ENCODE measurements around the gene CCDC146.
"Not testable (repeated sequence)": the region's sequence is repeated elsewhere in the genome, so short reads cannot be mapped to it uniquely, and the experiment has no call there.

CCDC146 gene

DNA sequence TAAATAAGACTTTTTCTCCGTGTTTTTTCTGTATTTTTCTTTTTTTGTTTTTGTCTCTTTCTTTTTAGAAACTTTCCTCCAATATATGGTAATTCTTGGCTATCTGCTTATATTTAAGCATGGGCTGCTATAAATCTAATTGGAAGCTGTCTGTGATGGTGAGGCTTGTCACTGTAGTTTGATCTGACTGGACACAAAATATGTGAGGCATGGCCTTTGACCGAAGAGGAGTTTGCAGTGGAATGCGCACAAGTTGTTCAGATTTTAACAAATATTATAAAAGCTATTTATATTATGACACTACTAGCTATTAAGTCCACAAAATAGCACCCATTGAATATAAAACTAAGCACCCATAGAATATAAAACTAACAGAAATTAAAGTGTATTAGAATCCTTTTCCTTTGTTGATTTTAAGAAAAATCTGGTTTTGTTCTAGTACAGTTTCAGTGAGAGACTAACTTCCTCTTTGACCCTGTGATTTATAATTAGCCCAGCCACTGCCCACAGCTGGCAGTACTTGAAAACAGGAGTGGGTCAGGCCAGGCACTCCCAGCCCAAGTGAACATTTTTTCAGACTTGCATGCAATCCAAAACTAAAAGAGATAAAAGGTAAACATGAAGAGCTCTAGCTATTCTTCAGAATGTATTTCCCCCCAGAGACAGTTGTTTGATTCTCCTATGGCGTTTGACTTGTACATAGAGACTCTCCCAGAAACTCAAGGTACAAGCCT lies 147.1 kb downstream of the CCDC146 start:
- no peak for DNase-seq (ENCODE audit: low read depth)
- H3K4me3 ChIP-seq (ENCODE audit: low read length), result no peak overlapping the region
- TF ChIP-seq, protein P1, sequence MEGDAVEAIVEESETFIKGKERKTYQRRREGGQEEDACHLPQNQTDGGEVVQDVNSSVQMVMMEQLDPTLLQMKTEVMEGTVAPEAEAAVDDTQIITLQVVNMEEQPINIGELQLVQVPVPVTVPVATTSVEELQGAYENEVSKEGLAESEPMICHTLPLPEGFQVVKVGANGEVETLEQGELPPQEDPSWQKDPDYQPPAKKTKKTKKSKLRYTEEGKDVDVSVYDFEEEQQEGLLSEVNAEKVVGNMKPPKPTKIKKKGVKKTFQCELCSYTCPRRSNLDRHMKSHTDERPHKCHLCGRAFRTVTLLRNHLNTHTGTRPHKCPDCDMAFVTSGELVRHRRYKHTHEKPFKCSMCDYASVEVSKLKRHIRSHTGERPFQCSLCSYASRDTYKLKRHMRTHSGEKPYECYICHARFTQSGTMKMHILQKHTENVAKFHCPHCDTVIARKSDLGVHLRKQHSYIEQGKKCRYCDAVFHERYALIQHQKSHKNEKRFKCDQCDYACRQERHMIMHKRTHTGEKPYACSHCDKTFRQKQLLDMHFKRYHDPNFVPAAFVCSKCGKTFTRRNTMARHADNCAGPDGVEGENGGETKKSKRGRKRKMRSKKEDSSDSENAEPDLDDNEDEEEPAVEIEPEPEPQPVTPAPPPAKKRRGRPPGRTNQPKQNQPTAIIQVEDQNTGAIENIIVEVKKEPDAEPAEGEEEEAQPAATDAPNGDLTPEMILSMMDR (IDR thresholded peaks at IDR 0.05; ENCODE audit: insufficient read depth, low read depth, low read length, missing control alignments), result no peak

DNA sequence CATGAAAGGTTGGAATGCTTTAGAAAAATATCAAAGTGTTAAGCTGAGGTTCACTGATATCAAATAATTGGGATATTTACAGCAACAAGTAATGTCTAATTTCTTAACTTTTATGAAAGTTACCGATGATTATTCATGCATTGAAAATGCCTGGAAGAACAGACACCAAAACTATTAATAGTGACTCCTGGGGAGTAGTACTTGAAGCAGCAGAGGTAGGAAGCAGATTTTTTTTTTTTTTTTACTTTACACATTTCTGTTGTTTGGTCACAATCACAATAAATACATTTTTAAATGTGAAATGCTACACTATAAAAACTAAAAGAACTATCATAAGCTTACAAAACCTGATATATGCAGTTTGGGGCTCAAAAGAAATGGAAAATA lies 147.7 kb downstream of the CCDC146 start:
- DNase-seq (ENCODE audit: low read depth), result no peak
- TF ChIP-seq, protein P1 (IDR thresholded peaks at IDR 0.05; ENCODE audit: insufficient read depth, low read depth, low read length, missing control alignments), result no peak

DNA sequence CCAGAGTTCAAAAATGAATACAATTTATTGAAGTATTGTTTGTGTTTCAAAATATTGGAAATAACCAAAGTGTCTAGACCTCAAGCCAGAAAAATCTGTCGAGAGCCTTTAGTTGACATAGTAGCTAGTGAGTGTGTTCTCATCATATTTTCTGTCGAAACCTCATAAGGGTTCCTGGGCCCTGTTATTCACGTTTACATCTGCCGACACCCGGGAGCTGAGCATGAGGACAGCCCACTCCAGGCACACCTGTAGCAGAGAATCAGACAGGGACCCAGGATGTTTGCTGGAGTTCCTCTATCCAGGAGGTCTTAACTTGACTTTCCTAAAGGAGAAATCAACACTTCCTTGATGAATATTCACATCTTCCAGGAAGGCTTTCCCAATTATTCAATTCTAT lies 149.4 kb downstream of the CCDC146 start:
- no peak for DNase-seq (ENCODE audit: low read depth)
- no peak overlapping the region for H3K4me3 ChIP-seq (ENCODE audit: low read length)
- TF ChIP-seq, protein P1 (IDR thresholded peaks at IDR 0.05; ENCODE audit: insufficient read depth, low read depth, low read length, missing control alignments), result no peak

More for the DNA sequence above, 147.7 kb downstream of the CCDC146 start:
- H3K4me3 ChIP-seq (ENCODE audit: low read length), result no peak overlapping the region

DNA sequence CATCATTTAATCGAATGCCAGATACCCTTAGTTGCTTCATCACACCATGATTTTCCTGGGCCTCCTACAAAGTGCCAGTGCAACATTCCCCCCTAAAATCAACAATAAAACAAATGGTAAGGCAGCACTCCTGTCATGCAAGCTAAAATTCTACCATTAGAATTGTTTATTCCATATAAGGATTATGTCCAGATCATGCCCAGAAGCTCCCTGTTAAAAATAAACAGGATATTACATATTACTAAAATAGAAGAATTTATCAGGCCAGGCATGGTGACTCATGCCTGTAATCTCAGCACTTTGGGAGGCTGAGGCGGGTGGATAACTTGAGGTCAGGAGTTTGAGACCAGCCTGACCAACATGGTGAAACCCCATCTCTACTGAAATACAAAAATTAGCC lies 153.2 kb downstream of the CCDC146 start:
- DNase-seq (ENCODE audit: low read depth); H3K4me3 ChIP-seq (ENCODE audit: low read length): not testable (repeated sequence)

DNA sequence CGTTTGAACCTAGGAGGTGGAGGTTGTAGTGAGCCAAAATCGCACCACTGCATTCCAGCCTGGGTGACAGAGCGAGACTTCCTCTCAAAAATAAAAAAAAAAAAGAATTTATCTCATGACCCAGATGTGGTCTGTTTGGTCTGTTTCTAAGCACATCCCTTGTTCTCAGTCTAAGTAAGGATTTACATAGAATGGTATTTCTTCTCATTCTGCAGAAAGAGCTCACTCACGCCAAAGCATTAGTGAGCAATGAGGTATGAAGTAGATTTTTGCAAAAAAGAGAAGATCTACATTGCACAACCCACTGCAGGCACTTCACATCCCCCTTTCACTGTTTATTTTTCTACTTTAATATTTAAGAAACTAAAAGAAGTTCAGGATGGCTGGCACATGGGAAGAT lies 153.7 kb downstream of the CCDC146 start:
- H3K4me3 ChIP-seq (ENCODE audit: low read length), result no peak overlapping the region
- TF ChIP-seq, protein P1 (IDR thresholded peaks at IDR 0.05; ENCODE audit: insufficient read depth, low read depth, low read length, missing control alignments), result no peak
- no peak for DNase-seq (ENCODE audit: low read depth)

DNA sequence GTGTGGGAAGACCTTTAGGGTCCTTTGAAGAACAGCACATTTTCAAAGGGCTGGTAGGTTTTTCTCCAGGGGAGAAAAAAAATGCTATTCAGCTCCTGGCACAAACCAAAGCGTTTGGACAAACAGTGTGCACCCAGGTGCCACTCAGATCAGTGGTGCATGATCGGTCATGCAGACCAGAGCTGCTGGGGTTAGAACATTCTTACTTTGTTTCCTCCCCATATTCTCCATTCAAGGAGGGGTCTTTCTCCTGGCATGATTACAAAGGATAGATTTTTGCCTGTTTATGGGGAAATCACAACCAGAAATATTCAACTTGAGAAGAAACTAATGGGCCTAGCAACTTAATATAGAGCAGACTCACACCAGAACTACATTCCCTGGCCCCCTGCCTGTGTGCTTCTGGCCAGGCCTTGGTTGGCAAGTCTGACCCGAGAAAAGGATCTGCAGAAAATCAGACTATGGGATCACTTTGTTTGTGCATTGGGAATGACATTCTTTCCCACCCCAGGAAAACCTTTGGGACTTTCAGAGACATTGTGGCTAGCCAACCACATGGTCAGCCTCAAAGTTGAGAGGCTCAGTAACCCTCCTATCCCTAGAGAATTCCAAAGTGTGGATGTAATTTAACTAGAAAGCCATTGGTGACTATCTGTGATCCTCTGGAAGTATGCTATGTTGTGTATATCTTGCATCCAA lies 159.5 kb downstream of the CCDC146 start:
- DNase-seq (ENCODE audit: low read depth), result no peak
- TF ChIP-seq, protein P1 (IDR thresholded peaks at IDR 0.05; ENCODE audit: insufficient read depth, low read depth, low read length, missing control alignments), result no peak
- no peak overlapping the region for H3K4me3 ChIP-seq (ENCODE audit: low read length)

DNA sequence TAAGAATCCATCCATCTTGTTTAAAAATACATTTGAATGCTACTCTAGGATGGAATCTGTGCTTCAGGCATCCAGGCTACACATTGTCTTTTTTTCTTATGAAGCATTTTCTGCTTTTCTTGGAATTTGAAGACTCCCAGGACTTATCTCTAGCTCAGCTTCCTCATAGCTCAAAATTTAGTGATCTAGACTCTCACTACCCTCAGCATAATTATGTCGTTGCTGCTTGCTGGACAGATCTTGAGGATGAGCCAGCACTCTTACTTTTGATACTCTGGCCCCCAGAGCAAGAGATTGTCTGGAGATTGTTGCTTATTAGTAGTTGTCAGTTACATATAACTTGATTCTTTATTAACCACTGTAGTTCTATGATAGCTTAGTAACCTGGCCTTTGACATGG lies 160.5 kb downstream of the CCDC146 start:
- no peak for DNase-seq (ENCODE audit: low read depth)
- no peak overlapping the region for H3K4me3 ChIP-seq (ENCODE audit: low read length)
- TF ChIP-seq, protein P1 (IDR thresholded peaks at IDR 0.05; ENCODE audit: insufficient read depth, low read depth, low read length, missing control alignments), result no peak

Measured in epithelial cell of esophagus (primary cell).